K562 (cell line): Measurements from ENCODE around the gene HDAC3. TPM values are rescaled to one million over a fixed set of nuclear protein-coding genes. Genes with fewer than 3 reads are reported as not detected.

Source experiments
- BRD9 ChIP-seq: fragments of 450-650 bp; IDR thresholded peaks from 2 replicates; pipeline ENCODE4 v1.6.1; 2018; ENCODE audit warnings: low read depth; ENCODE audit not compliant: partially characterized antibody
- CREM ChIP-seq: IDR thresholded peaks from 2 replicates; pipeline ENCODE4 v1.6.1; 2014; ENCODE audit warnings: antibody characterized with exemption, low read depth
- E2F4 ChIP-seq: sonication (generic); formaldehyde crosslinking; IDR thresholded peaks from 2 replicates; pipeline ENCODE4 v1.8.0; 2022; ENCODE audit warnings: mild to moderate bottlenecking, low read depth, missing genetic modification reagents
- FOXP1 ChIP-seq: sonication (generic); formaldehyde crosslinking; IDR thresholded peaks from 2 replicates; pipeline ENCODE4 v1.8.0; 2022; ENCODE audit warnings: mild to moderate bottlenecking, missing genetic modification reagents
- GATAD2A ChIP-seq: fragments of 450-650 bp; IDR thresholded peaks from 2 replicates; pipeline ENCODE4 v1.6.1; 2017
- GMEB1 ChIP-seq: fragments of 250-450 bp; sonication (Bioruptor Pico); IDR thresholded peaks from 2 replicates; pipeline ENCODE4 v1.4.0; 2020; ENCODE audit warnings: mild to moderate bottlenecking
- GTF2F1 ChIP-seq: IDR thresholded peaks from 2 replicates; pipeline ENCODE4 v1.6.1; 2011; ENCODE audit warnings: low read depth, low read length, improper control_type of control experiment
- HDAC2 ChIP-seq: fragments of 450-650 bp; IDR thresholded peaks from 2 replicates; pipeline ENCODE4 v1.6.1; 2016; ENCODE audit warnings: mild to moderate bottlenecking
- HNRNPLL ChIP-seq: fragments of 200-400 bp; formaldehyde crosslinking; IDR thresholded peaks from 2 replicates; pipeline ENCODE4 v1.6.1; 2017; ENCODE audit warnings: low read length, low read depth, mild to moderate bottlenecking; ENCODE audit not compliant: poor library complexity, severe bottlenecking
- HNRNPUL1 ChIP-seq: fragments of 200-400 bp; formaldehyde crosslinking; IDR thresholded peaks from 2 replicates; pipeline ENCODE4 v1.6.1; 2017; ENCODE audit warnings: low read length
- KAT8 ChIP-seq: fragments of 450-650 bp; IDR thresholded peaks from 2 replicates; pipeline ENCODE4 v1.6.1; 2016; ENCODE audit warnings: low read depth, mild to moderate bottlenecking
- NR2F6 ChIP-seq: fragments of 450-650 bp; formaldehyde crosslinking; IDR thresholded peaks from 2 replicates; pipeline ENCODE4 v1.4.0; 2020; ENCODE audit warnings: mild to moderate bottlenecking
- NRF1 ChIP-seq, 2 experiments: fragments of 450-650 bp; IDR thresholded peaks in 1 of 2; conservative IDR thresholded peaks in 1 of 2; 2 replicates each; pipeline ENCODE4 v1.6.1; 2014; ENCODE audit warnings: mild to moderate bottlenecking in 2 of 2
- PML ChIP-seq: IDR thresholded peaks from 2 replicates; pipeline ENCODE4 v1.6.1; 2012; ENCODE audit warnings: low read length, inconsistent platforms
- POLR2A ChIP-seq: fragments of 450-650 bp; conservative IDR thresholded peaks from 2 replicates; pipeline ENCODE4 v1.6.1; 2016
- POLR2B ChIP-seq: fragments of 450-650 bp; IDR thresholded peaks from 2 replicates; pipeline ENCODE4 v1.6.1; 2018; ENCODE audit warnings: low read depth; ENCODE audit not compliant: partially characterized antibody
- RAD21 ChIP-seq, 2 experiments: fragments of 250-450 bp in 1 of 2; fragments of 450-650 bp in 1 of 2; sonication (Bioruptor Pico) in 1 of 2; formaldehyde crosslinking in 1 of 2; IDR thresholded peaks in 1 of 2; conservative IDR thresholded peaks in 1 of 2; 2 replicates each; pipeline versions ENCODE4 v1.4.0 to v1.8.0; 2020 to 2022; ENCODE audit warnings: mild to moderate bottlenecking in 2 of 2, moderate library complexity in 1 of 2
- SIN3A ChIP-seq, 2 experiments: fragments of 150-350 bp in 1 of 2; IDR thresholded peaks; 2 replicates each; pipeline ENCODE4 v1.6.1; 2011 to 2016; ENCODE audit warnings: borderline replicate concordance in 2 of 2, low read depth in 2 of 2, low read length in 2 of 2, mild to moderate bottlenecking in 2 of 2, moderate library complexity in 2 of 2; ENCODE audit not compliant: control insufficient read depth in 1 of 2
- ZBTB12 ChIP-seq: fragments of 250-450 bp; sonication (Bioruptor Pico); IDR thresholded peaks from 2 replicates; pipeline ENCODE4 v1.4.0; 2020
- ZNF175 ChIP-seq: fragments of 200-800 bp; sonication (Bioruptor generic); IDR thresholded peaks from 2 replicates; pipeline ENCODE4 v1.6.1; 2016; ENCODE audit warnings: low read depth, mild to moderate bottlenecking, missing genetic modification characterization, missing compliant biosample characterization
- polyA plus RNA-seq, 8 experiments: library from polyadenylated mRNA; depleted of rRNA in 4 of 8; stranded (reverse) in 5 of 8; unstranded in 3 of 8; fragments of >200 nt; fragmentation: Nextera tagmentation in 2 of 8; fragmentation: Illumina TruSeq in 1 of 8; extraction: Ambion mirVana in 2 of 8; extraction: Trizol in 1 of 8; gene quantifications; 2 replicates each; pipeline versions ENCODE4 v1.2.1 to v1.2.3, GENCODE V29; 2011 to 2014; ENCODE audit warnings: inconsistent platforms in 1 of 8, missing spikeins in 1 of 8
- total RNA-seq, 7 experiments: library from RNA; depleted of rRNA in 6 of 7; stranded (reverse); fragments of >200 nt in 6 of 7; fragmentation: Illumina TruSeq in 2 of 7; extraction: Trizol in 2 of 7; gene quantifications; 2 replicates each; pipeline versions ENCODE4 v1.2.1 to v1.2.3, GENCODE V29; 2011 to 2021; ENCODE audit warnings: low replicate concordance in 1 of 7

HDAC3 gene
- total and polyA plus RNA-seq, 9 of the 15 experiments (the other 6 are each of a cell fraction or from before 2014, with no cell fraction given) = 89.7 to 191 (median 119) TPM

GRCh38 chr5:141636413-141637122 is at the start of gene HDAC3, which contains the start of gene RELL2 (continued):
- peak; percentile 67 for TF ChIP-seq CREM
- TF ChIP-seq KAT8 = no peak
- TF ChIP-seq BRD9 = no peak
- no peak for TF ChIP-seq HNRNPUL1
- TF ChIP-seq SIN3A (IDR thresholded peaks at IDR 0.05; ENCODE audit: borderline replicate concordance in 2 of 2, control insufficient read depth in 1 of 2, low read depth in 2 of 2, low read length in 2 of 2) = peak in 1 of 2 experiments; percentile 69; a peak in 3 of 4 replicates
- no peak for TF ChIP-seq ZNF175
- peak; percentile 36 for TF ChIP-seq POLR2B
- TF ChIP-seq NRF1 (conservative IDR thresholded peaks at IDR 0.05 in 1 of 2, IDR thresholded peaks at IDR 0.05 in 1 of 2) = peak; percentile 89 to 90; a peak in 2 of 4 replicates
- TF ChIP-seq RAD21 (CRISPR knock-in tag; conservative IDR thresholded peaks at IDR 0.05 in 1 of 2, IDR thresholded peaks at IDR 0.05 in 1 of 2) = no peak
- TF ChIP-seq GMEB1 (CRISPR knock-in tag) = peak; percentile 97
- TF ChIP-seq GATAD2A = no peak
- no peak; the same call in 1 of the 2 replicates for TF ChIP-seq ZBTB12 (CRISPR knock-in tag)
- no peak for TF ChIP-seq E2F4
- peak; percentile 78 for TF ChIP-seq HNRNPLL
- TF ChIP-seq POLR2A = peak; percentile 74
- TF ChIP-seq NR2F6 (CRISPR knock-in tag) = no peak
- no peak for TF ChIP-seq GTF2F1
- TF ChIP-seq PML = peak; percentile 51; the same call in 1 of the 2 replicates
- no peak for TF ChIP-seq HDAC2
- TF ChIP-seq FOXP1 (CRISPR knock-in tag) = peak; percentile 65
